Measurements from ENCODE around the gene EHMT1.
A peak's percentile ranks its signal among the peaks of the same experiment; 100 is the strongest.
"Not testable (repeated sequence)": the region's sequence is repeated elsewhere in the genome, so short reads cannot be mapped to it uniquely, and the experiment has no call there.

EHMT1 gene

DNA sequence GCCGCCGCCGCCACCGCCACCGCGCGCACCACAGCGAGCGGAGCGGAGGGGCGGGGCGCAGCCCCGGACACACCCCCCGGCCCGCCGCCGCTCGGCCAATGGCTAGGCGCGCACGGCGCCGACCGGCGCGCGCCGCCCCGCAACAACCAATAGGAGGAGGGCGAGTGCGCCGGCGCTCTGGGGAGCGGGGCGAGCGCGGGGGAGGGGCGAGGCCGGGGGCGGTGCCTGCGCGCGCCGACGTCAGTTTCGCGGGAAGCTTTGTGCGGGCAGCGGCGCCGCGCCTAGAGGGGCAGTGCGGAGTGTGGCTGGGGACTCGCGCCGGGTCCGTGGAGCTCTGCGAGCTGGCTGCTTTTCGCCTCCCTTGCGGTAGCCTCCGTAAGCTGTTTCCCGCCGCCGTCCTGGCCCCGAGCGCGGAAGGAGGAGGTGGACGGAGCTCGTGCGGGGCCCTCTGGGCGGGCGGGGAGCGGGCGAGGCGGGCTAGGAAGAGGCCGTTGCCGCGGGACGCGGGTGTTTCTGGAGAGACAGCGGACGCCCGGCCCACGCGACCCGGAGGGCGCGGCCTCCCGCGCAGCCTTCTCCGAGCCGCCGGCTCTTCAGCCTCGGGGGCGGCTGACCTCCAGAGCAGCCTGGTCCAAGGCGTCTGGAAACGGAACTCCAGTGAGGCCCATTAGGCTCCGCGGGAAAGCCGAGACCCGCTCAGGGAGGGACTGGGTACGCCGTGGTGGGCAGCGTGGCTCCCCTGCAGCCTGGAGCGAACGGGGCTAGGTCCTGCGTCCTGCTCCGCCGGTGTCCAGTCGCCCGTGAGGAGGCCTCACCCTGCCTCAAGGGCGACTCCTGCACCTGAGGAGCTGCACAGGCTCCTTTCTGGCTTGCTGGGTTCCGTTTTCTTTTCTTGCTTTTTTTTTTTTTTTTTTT is 28.1 kb upstream of the EHMT1 start, which contains the start of gene ZMYND19:
Gene ZMYND19 (minus strand): TSS at position 44 of the 915 bp plus-strand sequence. CDS start 249 bp downstream, outside the sequence.
- DNase-seq (ENCODE audit: low read depth) = peak; percentile 87

- DNase-seq (ENCODE audit: low read depth) = no peak
These were observed 26.0 kb upstream of the EHMT1 start for GRCh38 chr9:137592767-137593166.

DNA sequence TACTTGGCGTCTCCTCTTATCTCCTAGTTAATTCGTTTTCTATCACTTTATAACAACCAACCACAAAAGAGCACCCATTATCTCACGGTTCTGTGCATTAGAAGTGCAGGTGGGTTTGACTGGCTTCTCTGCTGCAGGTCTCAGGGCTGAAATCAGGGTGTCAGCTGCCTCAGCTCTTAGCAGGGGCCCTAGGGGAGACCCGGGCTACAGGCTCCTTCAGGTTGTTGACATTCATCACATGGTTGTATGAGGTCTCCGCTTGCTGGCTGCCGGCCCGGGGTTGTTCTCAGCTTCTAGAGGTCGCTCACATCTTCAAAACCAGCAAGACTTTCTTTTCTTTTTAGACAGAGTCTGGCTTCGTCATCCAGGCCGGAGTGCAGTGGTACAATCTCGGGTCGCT is 25.6 kb upstream of the EHMT1 start:
- no peak for DNase-seq (ENCODE audit: low read depth)

DNA sequence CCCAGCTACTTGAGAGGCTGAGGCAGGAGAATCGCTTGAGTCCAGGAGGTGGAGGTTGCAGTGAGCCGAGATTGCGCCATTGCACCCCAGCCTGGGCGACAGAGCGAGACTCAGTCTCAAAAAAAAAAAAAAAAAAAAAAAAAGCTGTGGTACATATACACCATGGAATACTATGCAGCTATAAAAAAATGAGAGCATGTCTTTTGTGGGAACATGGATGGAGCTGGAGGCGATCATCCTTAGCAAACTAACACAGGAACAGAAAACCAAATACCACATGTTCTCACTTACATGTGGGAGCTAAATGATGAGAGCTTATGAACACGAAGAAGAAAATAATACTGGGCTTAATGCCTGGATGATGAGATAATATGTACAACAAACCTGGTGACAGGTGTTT is 22.2 kb upstream of the EHMT1 start:
- DNase-seq (ENCODE audit: low read depth) = not testable (repeated sequence)

DNA sequence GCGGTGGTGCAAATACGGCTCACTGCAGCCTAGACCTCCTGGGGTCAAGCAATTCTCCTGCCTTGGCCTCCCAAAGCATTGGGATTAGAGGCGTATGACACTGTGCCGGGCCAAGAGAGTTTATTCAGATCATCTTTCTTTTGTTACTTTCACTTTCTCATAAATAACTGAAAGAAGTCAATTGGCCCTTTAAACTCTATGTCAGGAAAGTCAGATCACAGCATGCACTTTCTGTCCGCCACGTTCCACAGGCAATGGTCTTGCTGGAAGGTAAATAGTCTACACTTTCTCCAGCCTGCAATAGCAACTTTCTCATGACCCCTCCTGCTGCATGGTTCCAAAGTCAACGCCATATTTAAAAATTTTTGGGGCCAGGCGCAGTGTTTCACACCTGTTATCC is 19.9 kb upstream of the EHMT1 start:
- no peak for DNase-seq (ENCODE audit: low read depth)

GRCh38 chr9:137602661-137603060 is 16.1 kb upstream of the EHMT1 start:
- DNase-seq (ENCODE audit: low read depth) = no peak

DNA sequence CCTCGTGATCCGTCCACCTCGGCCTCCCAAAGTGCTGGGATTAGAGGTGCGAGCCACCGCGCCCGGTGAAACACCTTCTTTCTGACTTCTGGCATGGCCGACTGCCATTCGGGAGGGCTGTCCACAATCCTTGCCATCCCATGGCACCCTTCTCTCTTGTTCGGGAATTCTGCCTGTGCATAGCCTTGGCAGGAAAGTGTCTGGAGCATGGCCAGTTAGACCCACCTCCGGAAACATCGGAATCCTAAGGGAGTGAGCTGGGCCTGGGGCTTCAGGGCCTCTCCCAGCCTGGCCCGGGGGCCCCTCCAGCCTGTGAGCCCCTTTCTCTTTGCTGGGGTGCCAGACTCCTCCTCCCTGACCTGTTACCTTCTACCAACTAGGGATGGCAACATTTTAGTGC is 14.9 kb upstream of the EHMT1 start:
- no peak for DNase-seq (ENCODE audit: low read depth)

DNA sequence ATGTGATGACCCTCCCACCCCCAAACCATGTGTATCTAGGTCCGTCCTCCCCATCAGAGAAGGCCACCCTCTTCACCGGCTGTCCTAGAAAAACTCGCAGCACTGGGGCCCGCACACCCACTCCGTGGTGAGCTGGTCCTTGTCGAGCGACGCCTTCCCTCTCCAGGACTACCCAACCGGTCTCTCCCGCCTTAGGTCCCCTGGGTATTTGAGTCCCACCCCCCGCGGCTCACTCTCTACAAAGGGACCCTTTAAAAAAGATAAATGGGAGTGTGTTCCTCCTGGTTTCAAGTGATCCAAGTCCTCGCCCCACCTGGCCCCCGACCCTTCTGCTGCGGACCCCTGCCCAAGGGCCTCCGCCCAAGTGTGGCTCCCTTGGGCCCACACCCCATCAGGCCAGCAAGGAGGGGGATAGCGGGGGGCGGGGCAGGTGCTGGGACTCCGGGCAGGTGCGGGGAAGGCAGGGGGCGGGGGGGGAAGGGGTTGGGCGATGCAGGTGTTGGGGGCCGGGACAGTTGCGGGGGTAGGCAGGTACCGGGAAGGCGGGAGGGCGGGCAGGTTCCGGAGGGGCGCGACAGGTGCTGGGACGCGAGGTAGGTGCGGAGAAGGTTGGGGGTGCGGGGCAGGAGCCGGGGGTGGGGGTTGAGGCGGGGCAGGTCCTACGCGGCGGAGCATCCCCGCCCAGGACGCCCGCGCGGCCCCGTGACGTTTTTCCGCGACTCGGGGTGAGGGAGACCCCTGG is 14.3 kb upstream of the EHMT1 start:
- no peak for DNase-seq (ENCODE audit: low read depth)

DNA sequence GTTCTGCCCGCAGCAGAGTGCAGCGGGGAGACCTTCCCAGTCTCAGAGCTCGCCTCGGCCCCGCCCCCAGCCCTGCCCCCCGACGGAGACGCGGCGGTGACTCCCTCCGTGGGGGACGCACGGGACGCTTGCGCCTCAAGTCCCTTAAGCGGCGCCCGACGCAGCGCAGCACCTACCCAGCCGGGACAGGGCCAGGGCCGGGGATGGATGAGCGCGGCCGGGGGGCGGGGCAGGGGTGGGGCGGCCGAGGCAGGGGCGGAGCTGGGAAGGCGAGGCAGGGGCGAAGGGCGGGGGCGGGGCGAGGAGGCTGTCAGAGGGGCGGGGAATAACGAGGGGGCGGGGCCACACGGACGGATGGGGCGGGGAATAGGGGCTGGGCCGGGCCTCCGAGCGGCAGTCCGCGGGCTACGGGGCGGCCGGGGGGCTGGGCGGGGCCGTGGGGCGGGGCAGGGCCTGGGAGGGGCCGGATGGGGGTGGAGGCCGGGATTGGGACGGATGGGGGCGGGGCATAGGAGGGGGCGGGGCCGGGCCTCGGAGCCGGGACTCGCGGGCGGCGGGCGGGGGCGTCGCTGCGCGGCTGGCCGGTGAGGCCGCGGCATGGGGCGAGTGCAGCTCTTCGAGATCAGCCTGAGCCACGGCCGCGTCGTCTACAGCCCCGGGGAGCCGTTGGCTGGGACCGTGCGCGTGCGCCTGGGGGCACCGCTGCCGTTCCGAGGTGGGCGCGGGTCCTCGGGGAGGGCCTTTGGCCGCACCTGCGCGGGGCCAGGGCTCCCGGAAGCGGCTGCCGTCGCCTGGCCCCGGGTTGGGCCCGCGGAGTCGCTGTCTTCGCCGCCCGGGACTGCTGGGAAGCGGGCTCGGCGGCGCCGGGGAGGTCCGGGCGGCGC is 13.4 kb upstream of the EHMT1 start, which contains the start of gene ARRDC1:
Gene ARRDC1 (plus strand): TSS at position 566 of the 884 bp plus-strand sequence. CDS start 32 bp downstream, at position 598.
- peak; percentile 88 for DNase-seq (ENCODE audit: low read depth)

GRCh38 chr9:137606005-137606621 is 12.7 kb upstream of the EHMT1 start:
- no peak for DNase-seq (ENCODE audit: low read depth)

GRCh38 chr9:137606734-137607138 is 12.1 kb upstream of the EHMT1 start:
- DNase-seq (ENCODE audit: low read depth) = no peak

- DNase-seq (ENCODE audit: low read depth) = no peak
These were observed 11.5 kb upstream of the EHMT1 start for GRCh38 chr9:137607141-137607857.

- no peak for DNase-seq (ENCODE audit: low read depth)
These were observed 7.9 kb upstream of the EHMT1 start for GRCh38 chr9:137610944-137611343.

GRCh38 chr9:137611623-137612609 is 6.9 kb upstream of the EHMT1 start:
- no peak for DNase-seq (ENCODE audit: low read depth)

- no peak for DNase-seq (ENCODE audit: low read depth)
These were observed 6.1 kb upstream of the EHMT1 start for GRCh38 chr9:137612741-137613142.

- DNase-seq (ENCODE audit: low read depth) = no peak
These were observed 5.5 kb upstream of the EHMT1 start for GRCh38 chr9:137613259-137613658.

DNA sequence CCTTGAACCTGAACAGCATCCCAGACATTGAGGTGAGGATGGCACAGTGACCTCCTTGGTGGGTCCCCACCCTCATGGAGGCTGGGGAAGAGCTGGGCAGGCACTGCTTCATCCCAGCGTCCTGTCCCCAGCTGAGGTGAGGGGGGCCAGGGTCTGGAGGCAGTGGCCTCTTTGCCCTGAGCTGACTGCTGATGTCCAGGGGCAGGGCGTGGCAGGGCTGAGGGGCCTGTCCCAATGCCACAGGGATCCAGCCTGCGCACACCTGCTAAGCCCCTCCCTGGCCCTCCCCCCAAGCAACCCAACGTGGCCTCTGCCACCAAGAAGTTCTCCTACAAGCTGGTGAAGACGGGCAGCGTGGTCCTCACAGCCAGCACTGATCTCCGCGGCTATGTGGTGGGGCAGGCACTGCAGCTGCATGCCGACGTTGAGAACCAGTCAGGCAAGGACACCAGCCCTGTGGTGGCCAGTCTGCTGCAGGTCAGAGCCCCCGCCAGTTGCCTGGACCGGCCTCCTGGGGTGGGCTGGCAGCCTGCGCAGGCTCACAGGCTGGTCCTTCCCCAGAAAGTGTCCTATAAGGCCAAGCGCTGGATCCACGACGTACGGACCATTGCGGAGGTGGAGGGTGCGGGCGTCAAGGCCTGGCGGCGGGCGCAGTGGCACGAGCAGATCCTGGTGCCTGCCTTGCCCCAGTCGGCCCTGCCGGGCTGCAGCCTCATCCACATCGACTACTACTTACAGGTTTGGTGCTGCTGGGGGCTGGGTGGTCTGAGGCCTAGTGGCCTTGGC is 4.9 kb upstream of the EHMT1 start:
- DNase-seq (ENCODE audit: low read depth) = no peak

DNA sequence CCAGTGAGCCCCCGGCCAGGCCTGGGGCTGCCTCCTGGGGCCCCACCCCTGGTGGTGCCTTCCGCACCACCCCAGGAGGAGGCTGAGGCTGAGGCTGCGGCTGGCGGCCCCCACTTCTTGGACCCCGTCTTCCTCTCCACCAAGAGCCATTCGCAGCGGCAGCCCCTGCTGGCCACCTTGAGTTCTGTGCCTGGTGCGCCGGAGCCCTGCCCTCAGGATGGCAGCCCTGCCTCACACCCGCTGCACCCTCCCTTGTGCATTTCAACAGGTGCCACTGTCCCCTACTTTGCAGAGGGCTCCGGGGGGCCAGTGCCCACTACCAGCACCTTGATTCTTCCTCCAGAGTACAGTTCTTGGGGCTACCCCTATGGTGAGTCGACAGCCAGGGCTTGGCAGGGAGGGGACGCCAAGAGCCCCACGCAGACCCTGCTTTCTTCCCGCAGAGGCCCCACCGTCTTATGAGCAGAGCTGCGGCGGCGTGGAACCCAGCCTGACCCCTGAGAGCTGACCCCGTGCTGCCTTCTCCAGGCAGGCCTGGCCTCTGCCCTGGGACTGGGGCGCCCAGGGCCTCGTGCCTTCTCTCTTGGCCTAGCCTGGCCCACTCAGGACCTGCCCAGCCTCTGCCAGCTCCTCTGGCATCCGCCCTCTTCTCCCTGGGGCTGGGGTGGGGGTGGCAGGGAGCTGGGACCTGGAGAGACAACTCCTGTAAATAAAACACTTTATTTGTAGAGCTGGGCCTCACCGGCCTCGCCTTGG is 4.0 kb upstream of the EHMT1 start:
- no peak for DNase-seq (ENCODE audit: low read depth)

Measured in activated T-cell treated with anti-CD3 and anti-CD28 coated beads for 24 hours (primary cell).